ENCODE data around the gene PRKCA.
"Not testable (repeated sequence)": the region's sequence is repeated elsewhere in the genome, so short reads cannot be mapped to it uniquely, and the experiment has no call there.

PRKCA gene

DNA sequence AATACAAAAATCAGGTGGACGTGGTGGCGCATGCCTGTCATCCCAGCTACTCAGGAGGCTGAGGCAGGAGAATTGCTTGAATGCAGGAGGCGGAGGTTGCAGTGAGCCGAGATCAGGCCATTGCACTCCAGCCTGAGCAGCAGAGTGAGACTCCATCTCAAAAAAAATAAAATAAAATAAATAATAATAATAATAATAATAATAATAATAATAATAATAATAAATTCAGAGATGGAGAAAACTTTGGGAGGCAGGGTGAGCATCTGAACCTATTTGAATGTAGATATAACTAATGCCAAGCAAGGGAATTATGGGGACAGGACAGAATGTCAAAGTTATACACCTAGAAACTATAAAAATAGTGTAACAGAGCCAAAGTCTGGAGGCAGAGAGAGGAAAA lies 39.9 kb downstream of the PRKCA start:
- H3K36me3 Mint-ChIP-seq (ENCODE audit: insufficient read depth); H3K9me3 Mint-ChIP-seq; DNase-seq; ATAC-seq (replicated peaks); H3K27me3 Mint-ChIP-seq; H3K27ac Mint-ChIP-seq; H3K4me1 Mint-ChIP-seq (ENCODE audit: low read depth in 2 of 2); H3K4me3 Mint-ChIP-seq: not testable (repeated sequence)

DNA sequence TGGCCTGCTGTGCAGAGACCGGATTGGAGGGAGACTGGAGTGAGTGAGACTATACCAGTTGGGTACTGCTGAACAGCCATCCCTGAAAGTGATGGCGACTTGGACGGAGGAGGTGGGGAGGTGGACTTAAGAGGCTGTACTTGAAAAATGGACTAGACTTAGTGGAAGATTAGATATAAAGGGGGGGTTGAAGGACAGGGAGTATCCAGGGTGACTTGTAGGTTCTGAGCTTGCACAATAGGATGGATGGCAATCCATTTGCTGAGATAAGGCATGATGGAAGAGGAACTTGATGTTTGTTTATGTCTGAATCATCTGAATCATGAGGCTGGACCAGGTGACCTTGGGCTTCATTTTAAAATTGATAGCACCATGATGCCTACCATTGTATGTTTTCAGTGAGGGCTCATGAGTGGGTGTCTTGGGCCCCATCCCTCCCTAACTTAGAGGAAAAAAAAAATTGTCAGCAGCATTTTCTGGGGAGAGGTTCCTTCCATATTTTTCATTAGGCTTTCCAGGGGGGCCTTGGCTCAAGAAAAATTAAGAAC lies 41.2 kb downstream of the PRKCA start:
- Mint-ChIP-seq H3K27ac (no peak overlapping the region), H3K27me3 (no peaks in the 10 kb centered on the region), H3K9me3 (no peaks in the 10 kb centered on the region), H3K36me3 (ENCODE audit: insufficient read depth) (no peaks in the 10 kb centered on the region), H3K4me3 (no peak overlapping the region), H3K4me1 (ENCODE audit: low read depth in 2 of 2) (peaks cover 0 to 3% of the 10 kb centered on the region in 2 donors)
- no peak for DNase-seq
- no peak for ATAC-seq (replicated peaks)

DNA sequence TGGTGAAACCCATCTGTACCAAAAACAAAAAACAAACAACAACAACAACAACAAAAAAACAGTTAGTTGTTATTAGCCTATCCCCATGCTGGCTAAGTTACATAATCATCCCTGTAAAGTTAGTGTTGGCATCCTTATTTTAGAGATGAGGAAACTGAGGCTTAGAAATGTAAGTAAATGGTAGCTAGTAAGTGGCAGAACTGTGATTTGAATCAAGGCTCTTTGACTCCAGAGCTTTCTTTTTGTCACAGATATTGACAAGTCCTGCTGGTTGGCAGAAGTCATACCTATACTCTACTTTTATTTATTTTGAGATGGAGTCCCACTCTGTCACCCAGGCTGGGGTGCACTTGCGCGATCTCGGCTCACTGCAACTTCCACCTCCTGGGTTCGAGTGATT lies 42.1 kb downstream of the PRKCA start:
- Mint-ChIP-seq H3K9me3 (no peaks in the 10 kb centered on the region), H3K27ac (no peak overlapping the region), H3K27me3 (no peaks in the 10 kb centered on the region), H3K36me3 (ENCODE audit: insufficient read depth) (no peaks in the 10 kb centered on the region), H3K4me1 (ENCODE audit: low read depth in 2 of 2) (no peaks in the 10 kb centered on the region), H3K4me3 (no peak overlapping the region)
- ATAC-seq (replicated peaks): no peak
- DNase-seq: no peak

DNA sequence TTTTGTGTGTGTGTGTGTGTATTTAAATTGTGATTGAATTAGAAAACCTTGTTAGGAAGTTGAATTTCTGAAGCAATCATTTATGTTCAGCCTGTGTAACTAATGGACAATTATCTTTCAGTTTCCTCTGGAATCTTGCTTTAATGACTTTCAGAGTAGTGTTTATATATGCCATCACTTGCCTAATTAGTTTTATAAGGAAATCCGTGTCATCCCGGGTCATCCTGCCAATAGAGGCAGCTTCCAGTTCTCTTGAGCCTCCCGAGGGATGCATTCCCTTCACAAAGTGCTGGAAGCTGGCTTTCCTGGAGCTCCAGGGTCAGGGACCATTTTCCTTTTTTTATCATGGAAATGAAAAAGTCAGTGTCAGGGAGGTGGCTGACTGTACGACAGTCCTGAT lies 42.9 kb downstream of the PRKCA start:
- Mint-ChIP-seq H3K9me3 (no peaks in the 10 kb centered on the region), H3K36me3 (ENCODE audit: insufficient read depth) (no peaks in the 10 kb centered on the region), H3K4me3 (no peak overlapping the region), H3K27ac (no peak overlapping the region), H3K27me3 (no peaks in the 10 kb centered on the region), H3K4me1 (ENCODE audit: low read depth in 2 of 2) (peaks cover 0 to 2% of the 10 kb centered on the region in 2 donors)
- no peak for DNase-seq
- ATAC-seq (replicated peaks): no peak

DNA sequence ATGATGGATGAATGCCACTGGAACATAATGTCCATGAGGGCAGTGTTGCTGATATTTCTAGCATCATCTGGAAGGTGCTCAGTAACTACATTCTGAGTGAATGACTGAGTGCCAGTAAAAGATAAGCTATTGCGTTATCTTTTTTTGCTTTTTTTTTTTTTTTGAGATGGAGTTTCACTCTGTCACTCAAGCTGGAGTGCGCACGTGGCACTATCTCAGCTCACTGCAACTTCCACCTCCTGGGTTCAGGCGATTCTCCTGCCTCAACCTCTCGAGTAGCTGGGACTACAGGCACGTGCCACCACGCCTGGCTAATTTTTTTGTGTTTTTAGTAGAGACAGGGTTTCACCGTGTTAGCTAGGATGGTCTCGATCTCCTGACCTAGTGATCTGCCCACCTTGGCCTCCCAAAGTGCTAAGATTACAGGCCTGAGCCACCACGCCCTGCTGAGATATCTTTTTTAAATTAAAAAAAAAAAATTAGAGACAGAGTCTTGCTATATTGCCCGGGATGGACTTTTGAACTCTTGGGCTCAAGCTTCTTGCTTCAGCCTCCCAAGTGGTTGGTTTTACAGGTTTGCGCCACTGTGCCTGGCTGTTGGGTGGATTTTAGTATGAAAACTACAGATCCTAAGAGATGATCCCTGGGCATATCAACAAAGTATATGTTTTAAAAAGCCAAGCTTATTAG lies 43.7 kb downstream of the PRKCA start:
- H3K4me1 Mint-ChIP-seq (ENCODE audit: low read depth in 2 of 2); H3K9me3 Mint-ChIP-seq; H3K27ac Mint-ChIP-seq; H3K27me3 Mint-ChIP-seq; H3K36me3 Mint-ChIP-seq (ENCODE audit: insufficient read depth); H3K4me3 Mint-ChIP-seq; ATAC-seq (replicated peaks); DNase-seq: not testable (repeated sequence)

DNA sequence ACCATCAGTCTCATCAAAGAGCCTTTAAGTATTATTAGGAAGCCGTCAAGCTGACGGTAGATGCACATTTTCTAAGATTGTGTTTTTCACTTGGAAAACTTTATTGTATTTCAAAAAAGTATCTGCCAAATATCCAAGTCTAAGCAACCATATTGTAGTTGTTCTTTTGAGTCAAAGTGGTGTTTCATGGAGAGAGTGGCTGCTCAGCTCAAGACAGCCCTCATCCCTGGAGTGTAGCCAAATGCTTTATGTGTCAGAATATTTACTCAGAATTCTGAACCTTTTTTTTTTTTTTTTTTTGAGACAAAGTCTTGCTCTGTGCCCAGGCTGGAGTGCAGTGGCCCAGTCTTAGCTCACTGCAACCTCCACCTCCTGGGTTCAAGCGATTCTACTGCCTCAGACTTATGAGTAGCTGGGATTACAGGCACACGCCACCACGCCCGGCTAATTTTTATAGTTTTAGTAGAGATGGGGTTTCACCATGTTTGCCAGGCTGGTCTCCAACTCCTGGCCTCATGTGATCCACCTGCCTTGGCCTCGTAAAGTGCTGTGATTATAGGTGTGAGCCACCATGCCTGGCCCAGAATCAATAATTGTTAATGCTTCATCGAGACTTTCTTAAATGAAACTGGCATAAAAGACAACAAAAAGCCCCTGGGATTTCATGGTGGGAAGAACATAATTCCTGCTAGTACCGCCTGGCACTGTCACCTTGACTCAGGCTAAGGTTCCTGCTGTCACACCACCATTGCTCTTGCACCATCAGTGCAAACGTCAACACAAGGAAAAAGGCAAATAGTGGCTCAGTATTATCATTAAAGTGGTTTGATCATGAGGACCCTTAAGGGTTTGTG lies 45.5 kb downstream of the PRKCA start:
- DNase-seq (no peak), ATAC-seq (replicated peaks) (no peak)
- no peaks in the 10 kb centered on the region for H3K9me3 Mint-ChIP-seq
- H3K4me3 Mint-ChIP-seq: no peak overlapping the region
- H3K27me3 Mint-ChIP-seq: no peaks in the 10 kb centered on the region
- no peaks in the 10 kb centered on the region for H3K36me3 Mint-ChIP-seq (ENCODE audit: insufficient read depth)
- H3K4me1 Mint-ChIP-seq (ENCODE audit: low read depth in 2 of 2): peaks cover 4 to 13% of the 10 kb centered on the region in 2 donors
- H3K27ac Mint-ChIP-seq: no peak overlapping the region

DNA sequence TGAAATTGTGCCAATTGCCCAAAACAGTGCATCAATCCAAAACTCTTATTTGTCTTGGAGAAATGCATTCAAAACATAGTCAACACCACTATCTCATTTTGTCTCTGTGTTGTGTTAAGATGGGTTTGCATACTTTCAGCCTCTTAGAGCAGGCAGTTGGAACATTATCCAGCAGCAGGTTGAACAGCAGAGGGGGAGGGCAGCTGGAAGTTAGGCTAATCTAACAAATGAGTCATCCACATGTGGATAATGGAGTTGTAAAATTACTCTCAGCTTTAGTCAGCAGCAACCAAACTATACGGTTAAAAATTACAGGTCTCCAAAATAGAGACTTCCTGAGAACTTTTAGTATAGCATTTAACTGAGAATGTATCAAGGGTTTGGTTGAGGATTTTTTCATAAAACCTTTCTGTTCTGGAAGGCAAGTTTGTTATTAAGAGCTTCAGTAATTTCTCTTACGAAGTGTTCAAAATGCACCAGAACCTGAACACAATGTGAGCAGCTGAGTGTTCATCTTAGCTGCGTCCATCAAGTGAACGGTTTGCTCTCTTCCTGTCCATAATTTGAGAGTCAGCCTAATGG lies 46.3 kb downstream of the PRKCA start:
- no peak for DNase-seq
- Mint-ChIP-seq H3K27ac (no peak overlapping the region), H3K9me3 (no peaks in the 10 kb centered on the region), H3K4me1 (ENCODE audit: low read depth in 2 of 2) (peaks cover 4 to 13% of the 10 kb centered on the region in 2 donors), H3K4me3 (no peak overlapping the region), H3K27me3 (no peaks in the 10 kb centered on the region), H3K36me3 (ENCODE audit: insufficient read depth) (no peaks in the 10 kb centered on the region)
- no peak for ATAC-seq (replicated peaks)

DNA sequence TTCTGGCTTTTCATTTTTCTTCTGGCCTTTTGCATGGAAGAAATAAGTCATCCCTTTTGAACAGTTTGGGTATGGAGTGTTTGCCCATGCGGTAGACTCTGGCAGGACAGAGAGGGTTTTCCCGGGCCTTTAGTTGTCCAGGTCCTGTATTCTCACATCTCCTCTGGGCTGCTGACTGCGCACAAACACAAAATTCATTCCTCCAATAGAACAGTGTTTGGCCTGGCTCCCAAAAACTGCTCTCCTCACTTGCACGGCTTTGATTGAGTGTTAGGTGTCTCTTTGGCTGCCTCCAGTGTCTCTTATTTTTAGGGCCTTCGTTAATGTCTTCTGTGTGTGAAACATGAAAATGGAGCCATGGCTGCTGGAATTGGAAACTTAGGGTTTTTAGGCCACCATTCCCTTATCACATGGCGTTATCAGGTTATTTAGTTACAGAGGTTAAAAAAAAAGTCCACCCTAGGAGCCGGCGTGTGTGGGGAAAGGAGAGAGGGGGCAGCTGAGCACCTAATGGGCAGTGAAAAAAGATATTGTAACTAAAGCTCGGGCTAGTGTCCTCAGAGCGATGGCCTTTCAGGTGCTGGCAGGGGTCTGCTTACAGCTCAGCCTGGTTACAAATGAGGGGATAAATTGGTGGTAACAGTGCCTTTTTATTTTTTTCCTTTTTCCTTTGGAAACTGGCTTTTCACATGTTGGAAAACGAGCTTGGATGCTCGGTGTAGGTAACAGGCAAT lies 47.3 kb downstream of the PRKCA start:
- Mint-ChIP-seq H3K27ac (no peak overlapping the region), H3K36me3 (ENCODE audit: insufficient read depth) (no peaks in the 10 kb centered on the region)

DNA sequence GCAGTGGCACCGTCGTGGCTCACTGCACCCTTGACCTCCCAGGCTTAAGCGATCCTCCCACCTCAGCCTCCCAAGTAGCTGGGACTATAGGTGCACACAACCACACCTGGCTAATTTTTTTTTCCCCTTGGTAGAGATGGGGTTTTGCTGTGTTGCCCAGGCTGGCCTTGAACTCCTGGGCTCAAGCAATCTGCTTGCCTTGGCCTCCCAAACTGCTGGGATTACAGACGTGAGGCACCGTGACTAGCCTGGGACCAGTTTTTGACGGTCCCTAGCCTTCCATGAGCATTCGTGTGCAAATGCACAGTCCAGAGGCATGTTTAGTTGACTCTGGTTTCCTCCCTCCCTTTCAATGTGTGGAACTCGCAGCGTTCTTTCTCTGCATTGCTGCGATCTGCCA lies 48.2 kb downstream of the PRKCA start:
- H3K36me3 Mint-ChIP-seq (ENCODE audit: insufficient read depth); H3K9me3 Mint-ChIP-seq; H3K27me3 Mint-ChIP-seq; H3K4me3 Mint-ChIP-seq; ATAC-seq (replicated peaks); H3K27ac Mint-ChIP-seq; DNase-seq: not testable (repeated sequence)
- peaks cover 7 to 15% of the 10 kb centered on the region in 2 donors for H3K4me1 Mint-ChIP-seq (ENCODE audit: low read depth in 2 of 2)

More for the DNA sequence above, 47.3 kb downstream of the PRKCA start:
- DNase-seq: no peak
- H3K4me3 Mint-ChIP-seq: no peak overlapping the region
- H3K27me3 Mint-ChIP-seq: no peaks in the 10 kb centered on the region
- H3K9me3 Mint-ChIP-seq: no peaks in the 10 kb centered on the region
- H3K4me1 Mint-ChIP-seq (ENCODE audit: low read depth in 2 of 2): peaks cover 5 to 15% of the 10 kb centered on the region in 2 donors
- no peak for ATAC-seq (replicated peaks)

DNA sequence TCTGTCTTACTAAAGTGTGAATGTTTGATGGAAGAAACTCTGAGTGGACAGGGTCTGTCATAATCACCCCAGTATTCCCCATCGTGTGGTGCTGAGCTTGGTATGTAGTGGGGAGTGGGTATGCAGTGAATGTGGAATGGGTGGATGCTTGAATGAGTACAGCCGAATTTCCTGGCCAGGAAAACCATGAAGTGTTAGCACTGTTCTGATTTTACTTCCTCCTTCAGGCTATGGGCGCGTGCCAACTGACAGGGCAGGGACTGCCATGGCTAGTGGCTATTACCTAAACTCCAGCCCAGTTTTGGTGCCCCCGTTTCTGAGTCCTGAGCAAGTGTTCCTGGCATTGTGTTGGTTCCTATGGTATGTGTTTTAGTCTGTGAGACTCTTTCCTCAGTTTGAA lies 48.6 kb downstream of the PRKCA start:
- no peak overlapping the region for H3K27ac Mint-ChIP-seq
- no peaks in the 10 kb centered on the region for H3K9me3 Mint-ChIP-seq
- H3K36me3 Mint-ChIP-seq (ENCODE audit: insufficient read depth): no peaks in the 10 kb centered on the region
- DNase-seq (no peak), ATAC-seq (replicated peaks) (no peak)
- H3K27me3 Mint-ChIP-seq: no peaks in the 10 kb centered on the region
- H3K4me1 Mint-ChIP-seq (ENCODE audit: low read depth in 2 of 2): peaks cover 7 to 15% of the 10 kb centered on the region in 2 donors
- H3K4me3 Mint-ChIP-seq: no peak overlapping the region

DNA sequence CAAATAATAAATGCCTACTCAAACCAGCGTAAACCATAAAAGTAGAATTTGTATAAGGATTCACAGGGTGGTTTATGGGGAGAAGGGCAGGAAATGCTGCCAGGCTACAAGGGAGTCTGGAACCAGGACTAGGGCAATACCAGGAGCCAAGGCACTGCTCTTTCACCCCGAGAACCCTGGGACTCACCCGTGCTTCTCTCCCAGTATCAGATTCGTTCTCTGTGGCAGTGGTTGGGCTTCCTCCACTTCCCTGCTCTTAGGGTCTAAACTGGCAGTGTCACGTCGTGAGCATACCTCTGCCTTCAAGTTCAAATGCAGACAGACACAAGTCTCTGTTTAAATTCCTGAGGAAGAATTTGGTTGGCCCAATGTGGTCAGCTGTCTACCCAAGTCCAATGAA lies 49.3 kb downstream of the PRKCA start:
- Mint-ChIP-seq H3K4me1 (ENCODE audit: low read depth in 2 of 2) (peaks cover 7 to 15% of the 10 kb centered on the region in 2 donors), H3K36me3 (ENCODE audit: insufficient read depth) (no peaks in the 10 kb centered on the region), H3K4me3 (no peak overlapping the region)

DNA sequence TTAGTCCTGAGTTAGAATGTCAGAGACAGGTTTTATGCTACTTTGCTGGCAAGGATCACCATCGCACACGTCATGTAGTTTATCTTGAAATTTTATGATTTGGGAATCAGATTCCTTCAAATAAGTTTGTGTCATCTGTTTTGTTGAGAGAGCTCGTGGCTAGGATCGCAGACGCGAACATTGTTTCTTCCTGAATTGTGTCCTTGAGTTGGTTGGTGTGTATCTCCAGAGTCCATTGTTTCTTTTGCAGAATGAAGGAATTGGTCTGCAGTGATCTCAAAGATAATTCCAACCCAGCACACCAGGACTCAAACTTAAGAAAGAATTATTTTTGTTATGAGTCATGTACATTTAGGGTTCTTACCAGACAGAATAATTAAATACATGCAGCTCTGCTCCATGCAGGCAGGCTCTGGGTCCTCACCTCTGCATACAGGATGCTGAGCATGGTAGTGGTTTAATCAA lies 51.6 kb downstream of the PRKCA start:
- DNase-seq: no peak
- H3K4me1 Mint-ChIP-seq (ENCODE audit: low read depth in 2 of 2): peaks cover 7 to 15% of the 10 kb centered on the region in 2 donors
- no peaks in the 10 kb centered on the region for H3K27me3 Mint-ChIP-seq
- H3K9me3 Mint-ChIP-seq: no peaks in the 10 kb centered on the region
- H3K27ac Mint-ChIP-seq: no peak overlapping the region
- H3K4me3 Mint-ChIP-seq: no peak overlapping the region
- no peaks in the 10 kb centered on the region for H3K36me3 Mint-ChIP-seq (ENCODE audit: insufficient read depth)
- no peak for ATAC-seq (replicated peaks)

More for the DNA sequence above, 49.3 kb downstream of the PRKCA start:
- H3K9me3 Mint-ChIP-seq: no peaks in the 10 kb centered on the region
- ATAC-seq (replicated peaks) (no peak), DNase-seq (no peak)
- H3K27me3 Mint-ChIP-seq: no peaks in the 10 kb centered on the region
- H3K27ac Mint-ChIP-seq: no peak overlapping the region

DNA sequence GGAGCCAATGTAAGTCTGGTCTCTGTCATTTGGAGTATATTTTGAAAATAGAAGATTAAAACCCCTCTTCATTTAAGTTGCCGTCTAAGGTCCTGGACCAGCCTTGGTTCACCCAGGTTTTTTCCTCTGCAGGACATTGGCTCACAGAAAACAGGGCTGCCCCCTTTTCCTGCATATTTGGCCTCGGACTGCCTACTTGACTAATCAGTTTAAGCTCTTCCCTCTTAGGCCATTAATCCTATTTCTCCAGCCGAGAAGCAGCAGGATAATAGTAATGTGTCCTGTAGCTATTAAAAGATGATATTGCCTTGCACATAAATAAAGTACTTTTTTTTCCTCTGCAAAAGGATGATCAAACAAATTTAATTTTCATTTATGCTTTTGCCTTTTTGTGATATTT lies 52.1 kb downstream of the PRKCA start:
- Mint-ChIP-seq H3K9me3 (no peaks in the 10 kb centered on the region), H3K27ac (no peak overlapping the region), H3K4me1 (ENCODE audit: low read depth in 2 of 2) (peaks cover 7 to 15% of the 10 kb centered on the region in 2 donors)

More for the DNA sequence above, 52.1 kb downstream of the PRKCA start:
- no peaks in the 10 kb centered on the region for H3K27me3 Mint-ChIP-seq
- H3K4me3 Mint-ChIP-seq: no peak overlapping the region
- H3K36me3 Mint-ChIP-seq (ENCODE audit: insufficient read depth): no peaks in the 10 kb centered on the region
- DNase-seq (no peak), ATAC-seq (replicated peaks) (no peak)

All from effector memory CD8-positive, alpha-beta T cell (primary cell).